Neural crest cell (in vitro differentiated cells): ENCODE results near the gene SH3BP5L. TPM values are rescaled to one million over a fixed set of nuclear protein-coding genes. Genes with fewer than 3 reads are reported as not detected.

Experiments
- DNase-seq: peaks from one replicate; pipeline ENCODE4 v3.0.0; 2021; ENCODE audit warnings: low read depth, mixed read lengths, low spot score
- H3K27ac Mint-ChIP-seq: one replicate; pipeline ENCODE4 v1.8.0; 2021; ENCODE audit warnings: mild to moderate bottlenecking, mixed read lengths; ENCODE audit not compliant: unreplicated experiment
- H3K27me3 Mint-ChIP-seq: 2 replicates; pipeline ENCODE4 v1.8.0; 2021; ENCODE audit warnings: low read depth, mild to moderate bottlenecking, mixed read lengths
- H3K36me3 Mint-ChIP-seq: 2 replicates; pipeline ENCODE4 v1.8.0; 2021; ENCODE audit warnings: low read depth, mild to moderate bottlenecking, mixed read lengths
- H3K4me1 Mint-ChIP-seq: 2 replicates; pipeline ENCODE4 v1.8.0; 2021; ENCODE audit warnings: mixed read lengths
- H3K4me3 Mint-ChIP-seq: one replicate; pipeline ENCODE4 v1.8.0; 2021; ENCODE audit warnings: mild to moderate bottlenecking, mixed read lengths
- H3K9me3 Mint-ChIP-seq: 2 replicates; pipeline ENCODE4 v1.8.0; 2021; ENCODE audit warnings: mixed read lengths
- total RNA-seq: library from RNA; stranded (reverse); gene quantifications from 2 replicates; pipeline ENCODE4 v1.2.1, GENCODE V29; 2021
- TF ChIP-seq, protein P1 (sequence below): fragments of 200-600 bp; sonication (generic); conservative IDR thresholded peaks from 2 replicates; pipeline ENCODE4 v1.5.0; 2021; ENCODE audit warnings: antibody characterized with exemption, mild to moderate bottlenecking

The SH3BP5L gene
- total RNA-seq, 1 donor from 2014 or later, result 28.9 TPM

DNA sequence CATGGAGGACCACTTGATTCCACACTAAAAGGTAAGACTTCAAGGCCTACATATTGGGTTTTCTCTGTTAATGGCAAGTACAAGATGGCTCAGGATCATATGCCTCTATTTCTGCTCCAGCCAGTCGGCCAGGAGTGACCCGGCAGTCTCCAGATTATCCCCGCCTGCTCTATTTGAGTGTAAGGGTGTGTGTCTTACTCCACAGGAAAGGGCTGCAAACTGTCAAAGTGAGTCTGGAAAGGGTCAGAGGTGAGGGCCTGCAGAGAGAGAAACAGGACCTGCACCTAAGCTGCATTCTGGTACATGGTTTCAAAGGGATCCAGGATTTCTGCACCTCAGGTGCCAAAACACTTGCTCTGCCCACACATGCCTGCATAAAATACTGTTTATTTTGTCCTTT lies 23.9 kb upstream of the SH3BP5L start:
- TF ChIP-seq, protein P1, sequence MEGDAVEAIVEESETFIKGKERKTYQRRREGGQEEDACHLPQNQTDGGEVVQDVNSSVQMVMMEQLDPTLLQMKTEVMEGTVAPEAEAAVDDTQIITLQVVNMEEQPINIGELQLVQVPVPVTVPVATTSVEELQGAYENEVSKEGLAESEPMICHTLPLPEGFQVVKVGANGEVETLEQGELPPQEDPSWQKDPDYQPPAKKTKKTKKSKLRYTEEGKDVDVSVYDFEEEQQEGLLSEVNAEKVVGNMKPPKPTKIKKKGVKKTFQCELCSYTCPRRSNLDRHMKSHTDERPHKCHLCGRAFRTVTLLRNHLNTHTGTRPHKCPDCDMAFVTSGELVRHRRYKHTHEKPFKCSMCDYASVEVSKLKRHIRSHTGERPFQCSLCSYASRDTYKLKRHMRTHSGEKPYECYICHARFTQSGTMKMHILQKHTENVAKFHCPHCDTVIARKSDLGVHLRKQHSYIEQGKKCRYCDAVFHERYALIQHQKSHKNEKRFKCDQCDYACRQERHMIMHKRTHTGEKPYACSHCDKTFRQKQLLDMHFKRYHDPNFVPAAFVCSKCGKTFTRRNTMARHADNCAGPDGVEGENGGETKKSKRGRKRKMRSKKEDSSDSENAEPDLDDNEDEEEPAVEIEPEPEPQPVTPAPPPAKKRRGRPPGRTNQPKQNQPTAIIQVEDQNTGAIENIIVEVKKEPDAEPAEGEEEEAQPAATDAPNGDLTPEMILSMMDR, result no peak
- no peak overlapping the region for H3K27ac Mint-ChIP-seq
- H3K9me3 Mint-ChIP-seq, result no peaks in the 10 kb centered on the region
- peaks cover 10% of the 10 kb centered on the region for H3K36me3 Mint-ChIP-seq
- H3K4me1 Mint-ChIP-seq, result peaks cover under 1% of the 10 kb centered on the region
- no peak for DNase-seq
- no peak overlapping the region for H3K4me3 Mint-ChIP-seq
- H3K27me3 Mint-ChIP-seq, result no peaks in the 10 kb centered on the region

DNA sequence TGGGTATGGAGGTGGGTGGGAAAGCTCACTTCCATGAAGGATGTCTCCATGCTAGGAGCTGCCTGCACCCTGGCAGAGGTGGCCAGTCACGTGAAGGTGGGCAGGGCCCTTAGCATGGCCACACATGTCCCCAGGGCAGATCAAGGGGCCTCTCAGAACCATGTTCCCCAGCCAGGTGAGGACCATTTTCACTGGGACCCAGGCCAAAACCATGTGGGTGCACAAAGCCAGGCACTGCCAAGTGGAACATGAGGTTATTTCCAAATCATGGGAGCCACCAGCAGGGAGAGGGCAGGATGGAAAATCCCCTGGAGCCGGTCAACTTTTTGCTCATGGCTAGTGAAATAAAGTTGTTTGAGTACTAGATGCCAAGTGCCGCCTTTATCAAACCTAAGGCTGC lies 23.4 kb upstream of the SH3BP5L start:
- Mint-ChIP-seq H3K9me3 (no peaks in the 10 kb centered on the region), H3K4me1 (no peaks in the 10 kb centered on the region), H3K27ac (no peak overlapping the region), H3K36me3 (peaks cover 8% of the 10 kb centered on the region), H3K27me3 (no peaks in the 10 kb centered on the region), H3K4me3 (no peak overlapping the region)
- TF ChIP-seq, protein P1, result no peak
- DNase-seq, result no peak

DNA sequence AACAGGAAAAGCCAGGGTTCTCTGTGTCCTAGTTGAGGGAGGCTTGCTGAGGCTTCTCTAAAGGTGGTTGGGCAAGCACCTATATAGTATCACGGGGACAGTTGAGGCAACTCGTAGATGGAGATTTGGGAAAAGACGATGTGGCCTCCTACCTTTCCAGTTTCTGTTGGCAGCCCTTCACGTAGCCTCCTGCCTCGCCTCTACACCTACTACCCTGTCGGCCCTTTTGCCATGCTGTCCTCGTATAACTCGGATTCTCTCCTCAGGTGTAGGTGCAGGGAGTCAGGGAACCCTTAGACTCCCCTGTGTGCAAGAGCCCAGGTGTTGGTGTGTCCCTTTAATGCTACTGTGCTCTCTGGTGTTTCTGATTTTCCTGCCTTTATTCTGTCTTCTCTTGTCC lies 22.9 kb upstream of the SH3BP5L start:
- H3K9me3 Mint-ChIP-seq, result no peaks in the 10 kb centered on the region
- H3K4me1 Mint-ChIP-seq, result no peaks in the 10 kb centered on the region
- no peak overlapping the region for H3K4me3 Mint-ChIP-seq
- H3K27ac Mint-ChIP-seq, result no peak overlapping the region
- H3K36me3 Mint-ChIP-seq, result peaks cover 5% of the 10 kb centered on the region
- TF ChIP-seq, protein P1, result no peak
- H3K27me3 Mint-ChIP-seq, result no peaks in the 10 kb centered on the region
- DNase-seq, result no peak

DNA sequence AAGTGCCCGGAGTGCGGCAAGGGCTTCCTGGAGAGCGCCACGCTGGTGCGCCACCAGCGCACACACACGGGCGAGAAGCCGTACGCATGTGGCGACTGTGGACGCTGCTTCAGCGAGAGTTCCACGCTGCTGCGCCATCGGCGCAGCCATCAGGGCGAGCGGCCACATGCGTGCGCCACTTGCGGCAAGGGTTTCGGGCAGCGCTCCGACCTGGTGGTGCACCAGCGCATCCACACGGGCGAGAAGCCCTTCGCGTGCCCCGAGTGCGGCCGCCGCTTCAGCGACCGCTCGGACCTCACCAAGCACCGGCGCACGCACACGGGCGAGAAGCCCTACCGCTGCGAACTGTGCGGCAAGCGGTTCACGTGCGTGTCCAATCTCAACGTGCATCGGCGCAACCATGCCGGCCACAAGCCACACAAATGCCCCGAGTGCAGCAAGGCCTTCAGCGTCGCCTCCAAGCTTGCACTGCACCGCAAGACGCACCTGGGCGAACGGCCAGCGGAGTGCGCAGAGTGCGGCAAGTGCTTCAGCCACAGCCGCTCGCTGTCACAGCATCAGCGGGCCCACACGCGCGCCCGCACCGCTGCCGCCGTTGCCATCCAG lies 22.3 kb upstream of the SH3BP5L start:
- H3K27ac Mint-ChIP-seq, result no peak overlapping the region
- peaks cover 5% of the 10 kb centered on the region for H3K36me3 Mint-ChIP-seq
- no peaks in the 10 kb centered on the region for H3K4me1 Mint-ChIP-seq
- no peak for DNase-seq
- no peaks in the 10 kb centered on the region for H3K27me3 Mint-ChIP-seq
- no peaks in the 10 kb centered on the region for H3K9me3 Mint-ChIP-seq
- H3K4me3 Mint-ChIP-seq, result no peak overlapping the region
- TF ChIP-seq, protein P1, result no peak

DNA sequence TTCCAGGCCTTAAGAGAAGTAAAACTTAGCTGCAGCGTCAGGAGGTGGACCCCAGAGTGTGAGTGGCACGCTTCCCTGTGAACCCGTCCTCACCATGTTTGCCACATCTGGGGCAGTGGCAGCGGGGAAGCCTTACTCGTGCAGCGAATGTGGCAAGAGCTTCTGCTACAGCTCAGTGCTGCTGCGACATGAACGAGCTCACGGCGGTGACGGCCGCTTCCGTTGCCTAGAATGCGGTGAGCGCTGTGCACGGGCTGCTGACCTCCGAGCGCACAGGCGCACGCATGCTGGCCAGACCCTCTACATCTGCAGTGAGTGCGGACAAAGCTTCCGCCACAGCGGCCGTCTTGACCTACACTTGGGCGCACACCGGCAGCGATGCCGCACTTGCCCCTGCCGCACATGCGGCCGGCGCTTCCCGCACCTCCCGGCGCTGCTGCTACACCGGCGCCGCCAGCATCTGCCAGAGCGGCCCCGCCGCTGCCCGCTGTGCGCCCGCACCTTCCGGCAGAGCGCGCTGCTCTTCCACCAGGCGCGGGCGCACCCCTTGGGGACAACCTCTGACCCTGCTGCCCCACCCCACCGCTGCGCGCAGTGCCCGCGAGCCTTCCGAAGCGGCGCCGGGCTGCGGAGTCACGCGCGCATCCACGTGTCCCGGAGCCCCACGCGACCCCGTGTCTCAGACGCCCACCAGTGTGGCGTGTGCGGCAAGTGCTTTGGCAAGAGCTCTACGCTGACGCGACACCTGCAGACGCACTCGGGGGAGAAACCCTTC lies 21.7 kb upstream of the SH3BP5L start:
- Mint-ChIP-seq H3K36me3 (peaks cover 5% of the 10 kb centered on the region), H3K4me3 (no peak overlapping the region), H3K4me1 (no peaks in the 10 kb centered on the region), H3K27me3 (no peaks in the 10 kb centered on the region), H3K27ac (no peak overlapping the region), H3K9me3 (no peaks in the 10 kb centered on the region)
- DNase-seq, result no peak
- TF ChIP-seq, protein P1, result no peak
